ENCODE data around the gene TACC3. TPM values are rescaled to one million over a fixed set of nuclear protein-coding genes. Genes with fewer than 3 reads are reported as not detected.
A peak's percentile ranks its signal among the peaks of the same experiment; 100 is the strongest.

TACC3 gene
- polyA plus RNA-seq, 1 of the 3 experiments (the other 2 are of a cell fraction), result 49.5 TPM

GRCh38 chr4:1792158-1792831 lies 71.0 kb downstream of the TACC3 start:
- H4K20me1 ChIP-seq (ENCODE audit: insufficient read depth), result 0 out of 2 replicates have a peak, but pooled peaks cover 6% of the 10 kb centered on the region
- WGBS (ENCODE audit: low lambda C conversion rate), result 50% methylated on average over 11 of the region's 29 CpGs
- H3K4me3 ChIP-seq (ENCODE audit: low read depth in 2 of 2, low read length in 1 of 2), result peak overlapping the region in 1 of 2 experiments; percentile 31; a peak in 1 of 4 replicates
- H3K27ac ChIP-seq (ENCODE audit: low read depth in 2 of 2, low read length in 1 of 2), result no peak overlapping the region
- H3K9me3 ChIP-seq, result no peaks in the 10 kb centered on the region
- peaks cover 12% of the 10 kb centered on the region for H3K27me3 ChIP-seq (ENCODE audit: insufficient read depth)
- H3F3A ChIP-seq (replicated peaks; ENCODE audit: insufficient read depth), result no peaks in the 10 kb centered on the region
- H3K9ac ChIP-seq, result no peak overlapping the region
- TF ChIP-seq FOSL2 (IDR thresholded peaks at IDR 0.05; ENCODE audit: borderline replicate concordance, low read depth) (no peak), FOXJ3 (CRISPR knock-in tag; IDR thresholded peaks at IDR 0.05) (no peak)
- no peak overlapping the region for H2AFZ ChIP-seq (ENCODE audit: low read depth)
- DNase-seq, result no peak
- H3K4me2 ChIP-seq, result 0 out of 2 replicates have a peak overlapping the region, but pooled peaks have one; percentile 19
- POLR2A ChIA-PET, result interaction anchor here (1.8 kb wide), 1 partner anchor 15 kb away, joined by 6 read pairs; no protein-coding TSS in a partner anchor
- no peaks in the 10 kb centered on the region for H3K36me3 ChIP-seq (replicated peaks in 1 of 2; ENCODE audit: control insufficient read depth in 1 of 2, insufficient read depth in 2 of 2, low read length in 1 of 2)
- peaks cover 0 to 3% of the 10 kb centered on the region in 2 experiments; a peak in 1 of 4 replicates for H3K4me1 ChIP-seq (ENCODE audit: control insufficient read depth in 1 of 2, insufficient read depth in 2 of 2, low read depth in 1 of 2, low read length in 1 of 2)
- no peaks in the 10 kb centered on the region for H3K9me2 ChIP-seq
- no peaks in the 10 kb centered on the region for H3K79me2 ChIP-seq (ENCODE audit: insufficient read depth)
- CTCF ChIA-PET, result interaction anchor here (1.4 to 6.4 kb wide), 4 partner anchors 8 to 46 kb away, joined by 4 to 43 read pairs (median 16); no protein-coding TSS in a partner anchor

GRCh38 chr4:1792832-1793495 lies 71.6 kb downstream of the TACC3 start, which contains the start of gene FGFR3:
Gene FGFR3, plus strand, starts transcription at chr4:1793293. Its CDS starts 642 bp downstream, at chr4:1793935.
- peaks cover 0 to 3% of the 10 kb centered on the region in 2 experiments; a peak in 1 of 4 replicates for H3K4me1 ChIP-seq (ENCODE audit: control insufficient read depth in 1 of 2, insufficient read depth in 2 of 2, low read depth in 1 of 2, low read length in 1 of 2)
- H4K20me1 ChIP-seq (ENCODE audit: insufficient read depth), result 0 out of 2 replicates have a peak, but pooled peaks cover 6% of the 10 kb centered on the region
- no peak within 1 kb of the TSS for H3K9ac ChIP-seq
- peak; percentile 99 for DNase-seq
- no peak within 1 kb of the TSS for H3K27ac ChIP-seq (ENCODE audit: low read depth in 2 of 2, low read length in 1 of 2)
- H3K27me3 ChIP-seq (ENCODE audit: insufficient read depth), result peaks cover 12% of the 10 kb centered on the region
- ChIA-PET POLR2A (interaction anchor here (0.6 to 1.8 kb wide), 2 partner anchors 16 to 76 kb away, joined by 4 to 6 read pairs; no protein-coding TSS in a partner anchor), CTCF (interaction anchor here (1.4 to 6.4 kb wide), 5 partner anchors 9 to 63 kb away, joined by 4 to 43 read pairs (median 5); partner anchors contain the start of gene LETM1)
- no peaks in the 10 kb centered on the region for H3K9me2 ChIP-seq
- H3K4me3 ChIP-seq (ENCODE audit: low read depth in 2 of 2, low read length in 1 of 2), result peak within 1 kb of the TSS; percentile 39 to 45; a peak in 3 of 4 replicates
- no peaks in the 10 kb centered on the region for H3K36me3 ChIP-seq (replicated peaks in 1 of 2; ENCODE audit: control insufficient read depth in 1 of 2, insufficient read depth in 2 of 2, low read length in 1 of 2)
- no peaks in the 10 kb centered on the region for H3K79me2 ChIP-seq (ENCODE audit: insufficient read depth)
- no CpG with 5 or more reads among the region's 95 CpGs for WGBS (ENCODE audit: low lambda C conversion rate)
- no peaks in the 10 kb centered on the region for H3F3A ChIP-seq (replicated peaks; ENCODE audit: insufficient read depth)
- H3K9me3 ChIP-seq, result no peaks in the 10 kb centered on the region
- H3K4me2 ChIP-seq, result peak within 1 kb of the TSS; percentile 67; the same call in 1 of the 2 replicates
- H2AFZ ChIP-seq (ENCODE audit: low read depth), result no peak within 1 kb of the TSS
- no peak for TF ChIP-seq ELF1 (IDR thresholded peaks at IDR 0.05)
- no peak for TF ChIP-seq PBX3 (IDR thresholded peaks at IDR 0.05)
- TF ChIP-seq TEAD4 (IDR thresholded peaks at IDR 0.05; ENCODE audit: borderline replicate concordance, insufficient read depth), result no peak
- no peak for TF ChIP-seq GABPA (IDR thresholded peaks at IDR 0.05; ENCODE audit: low read depth)
- no peak for TF ChIP-seq IRF3 (IDR thresholded peaks at IDR 0.05; ENCODE audit: low read depth, low read length)
- no peak for TF ChIP-seq CTCF (IDR thresholded peaks at IDR 0.05)
- TF ChIP-seq SMC3 (IDR thresholded peaks at IDR 0.05; ENCODE audit: low read depth, low read length), result no peak
- no peak for TF ChIP-seq YY1 (IDR thresholded peaks at IDR 0.05; ENCODE audit: low read depth)
- TF ChIP-seq MAX (IDR thresholded peaks at IDR 0.05; ENCODE audit: low read depth), result no peak
- TF ChIP-seq CHD2 (IDR thresholded peaks at IDR 0.05; ENCODE audit: low read length, partially characterized antibody), result no peak
- TF ChIP-seq ZBTB33 (IDR thresholded peaks at IDR 0.05; ENCODE audit: borderline replicate concordance, low read depth), result no peak
- TF ChIP-seq EP300 (IDR thresholded peaks at IDR 0.05; ENCODE audit: borderline replicate concordance in 1 of 2, low read depth in 1 of 2, low read length in 1 of 2), result no peak
- no peak for TF ChIP-seq MXI1 (IDR thresholded peaks at IDR 0.05; ENCODE audit: low read depth, low read length)

Data from SK-N-SH (cell line).